ENCODE data around the gene FXR1.
A peak's percentile ranks its signal among the peaks of the same experiment; 100 is the strongest.
"Not testable (repeated sequence)": the region's sequence is repeated elsewhere in the genome, so short reads cannot be mapped to it uniquely, and the experiment has no call there.

Gene FXR1

DNA sequence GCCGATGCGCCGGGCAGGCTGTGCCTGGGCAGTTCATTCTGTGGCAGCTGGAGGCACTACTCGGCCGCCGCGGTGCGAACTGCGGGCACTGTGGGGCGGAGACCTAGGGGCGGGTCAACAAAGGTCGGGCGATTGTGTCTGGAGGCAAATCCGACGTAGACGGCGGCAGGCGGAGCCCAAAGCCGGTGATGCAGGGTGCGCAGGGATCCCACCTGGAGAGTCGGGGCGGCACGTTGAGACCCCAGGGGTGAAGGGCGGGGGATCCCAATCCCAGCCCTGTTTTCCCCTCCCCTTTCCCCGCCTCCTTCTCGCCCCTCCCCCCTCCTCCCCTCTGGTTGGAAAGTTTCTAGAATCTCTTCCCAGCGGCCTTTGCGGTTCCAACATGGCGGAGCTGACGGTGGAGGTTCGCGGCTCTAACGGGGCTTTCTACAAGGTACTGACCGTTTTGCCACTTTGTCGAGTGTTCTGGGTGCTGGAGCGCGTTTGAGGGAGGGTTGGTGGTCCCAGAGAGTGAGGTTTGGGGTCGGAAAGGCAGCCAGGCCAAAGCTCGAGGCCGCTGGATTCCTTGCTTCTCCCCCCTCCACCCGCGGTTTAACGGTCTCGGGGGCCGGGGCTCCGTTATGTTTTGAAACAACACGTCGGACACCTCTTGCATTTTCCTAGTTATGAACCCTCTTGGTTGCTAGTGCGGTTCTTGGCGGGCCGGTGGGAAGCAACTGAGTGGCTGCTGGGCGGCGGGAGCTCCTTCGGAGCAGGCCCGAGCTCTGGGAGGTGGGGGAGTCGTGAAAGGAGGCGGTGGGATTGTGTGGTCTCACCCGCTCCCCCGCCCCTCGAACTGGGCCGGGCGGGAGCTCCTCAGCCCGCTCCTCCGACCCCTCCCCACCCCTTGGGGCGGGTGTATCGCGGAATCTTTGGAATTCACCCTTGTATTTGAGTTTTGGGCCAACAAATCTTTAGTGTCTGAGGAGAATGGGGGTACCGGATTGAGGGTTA is at the start of gene FXR1:
Gene FXR1, plus strand, starts transcription at position 367 of the 993 bp plus-strand sequence. Its CDS starts 16 bp downstream, at position 383.
- TF ChIP-seq CTCF (IDR thresholded peaks at IDR 0.05; ENCODE audit: extremely low read depth, insufficient read depth, missing control alignments): peak; percentile 67
- peak; percentile 81 for DNase-seq (ENCODE audit: low spot score)
- in situ Hi-C loops (cut with MboI; ENCODE audit: low pct_unique_long_range_greater_than_20kb, low sequenced_read_pairs, unreplicated experiment): no loop called here

DNA sequence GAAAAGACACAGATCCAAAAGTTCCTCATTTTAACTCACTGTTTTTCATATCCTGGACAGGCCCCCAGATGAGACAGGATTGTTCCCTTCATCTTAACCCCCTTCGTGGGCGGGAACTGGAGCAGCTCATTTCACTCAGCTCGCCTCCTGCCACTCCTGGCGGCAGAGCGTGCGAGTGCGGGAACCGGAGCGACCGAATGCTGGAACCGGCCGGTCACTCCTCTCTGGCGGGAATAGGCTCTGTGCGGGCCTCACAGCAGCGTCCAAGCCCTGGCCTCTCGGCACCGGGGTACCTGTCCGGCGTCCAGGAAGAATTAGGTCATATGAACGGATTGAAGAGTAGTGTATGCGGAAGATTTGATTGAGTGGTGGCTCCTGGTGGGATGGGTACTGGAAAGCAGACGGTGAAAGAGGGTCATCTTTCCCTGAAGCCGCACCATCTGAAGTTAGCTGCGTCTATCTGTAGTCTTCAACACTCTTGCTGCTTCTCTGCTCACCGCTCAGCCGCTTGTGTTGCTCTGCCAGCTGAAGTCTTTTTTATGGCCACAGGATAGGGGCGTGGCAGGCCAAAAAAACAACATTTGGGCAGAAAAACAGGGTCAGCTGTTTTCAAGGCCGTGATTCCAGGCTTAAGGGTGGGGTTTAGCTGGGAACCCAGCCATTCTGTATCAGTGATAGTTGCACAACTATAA is 42.3 kb upstream of the FXR1 start:
- no peak for TF ChIP-seq CTCF (IDR thresholded peaks at IDR 0.05; ENCODE audit: extremely low read depth, insufficient read depth, missing control alignments)
- no peak for DNase-seq (ENCODE audit: low spot score)
- in situ Hi-C loops (cut with MboI; ENCODE audit: low pct_unique_long_range_greater_than_20kb, low sequenced_read_pairs, unreplicated experiment): no loop called here

GRCh38 chr3:180871901-180872300 is 40.6 kb upstream of the FXR1 start:
- no peak for TF ChIP-seq CTCF (IDR thresholded peaks at IDR 0.05; ENCODE audit: extremely low read depth, insufficient read depth, missing control alignments)
- in situ Hi-C loops (cut with MboI; ENCODE audit: low pct_unique_long_range_greater_than_20kb, low sequenced_read_pairs, unreplicated experiment): no loop called here
- no peak for DNase-seq (ENCODE audit: low spot score)

GRCh38 chr3:180872430-180872829 is 40.0 kb upstream of the FXR1 start:
- in situ Hi-C loops (cut with MboI; ENCODE audit: low pct_unique_long_range_greater_than_20kb, low sequenced_read_pairs, unreplicated experiment); DNase-seq (ENCODE audit: low spot score): not testable (repeated sequence)

DNA sequence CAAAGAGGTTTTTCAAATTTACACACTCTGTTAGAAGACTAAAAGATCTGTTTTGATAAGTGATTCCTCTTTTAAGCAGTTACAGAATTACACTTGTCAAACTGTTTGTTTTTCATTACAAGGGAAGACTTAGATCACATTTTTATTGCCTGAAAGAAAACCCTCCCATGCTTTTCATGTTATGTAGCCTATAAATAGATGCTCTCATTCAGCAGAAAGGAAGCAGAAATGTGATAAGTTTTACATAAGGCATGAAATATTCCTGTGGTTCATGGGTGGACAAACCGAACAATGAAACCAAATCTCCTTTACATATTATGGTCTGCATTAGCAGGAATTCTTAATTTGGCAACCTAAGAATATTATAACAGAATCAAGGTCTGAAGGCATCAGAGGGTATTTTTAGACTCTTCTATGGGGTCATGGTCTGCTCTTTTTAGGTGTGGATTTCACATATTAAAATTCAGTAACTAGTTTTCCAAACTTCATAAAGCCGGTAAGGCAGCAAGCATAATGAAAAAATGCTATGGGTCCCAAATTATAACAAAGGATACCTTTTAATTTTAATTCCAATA is 37.3 kb upstream of the FXR1 start:
- TF ChIP-seq CTCF (IDR thresholded peaks at IDR 0.05; ENCODE audit: extremely low read depth, insufficient read depth, missing control alignments): no peak
- in situ Hi-C loops (cut with MboI; ENCODE audit: low pct_unique_long_range_greater_than_20kb, low sequenced_read_pairs, unreplicated experiment): no loop called here
- DNase-seq (ENCODE audit: low spot score): no peak

DNA sequence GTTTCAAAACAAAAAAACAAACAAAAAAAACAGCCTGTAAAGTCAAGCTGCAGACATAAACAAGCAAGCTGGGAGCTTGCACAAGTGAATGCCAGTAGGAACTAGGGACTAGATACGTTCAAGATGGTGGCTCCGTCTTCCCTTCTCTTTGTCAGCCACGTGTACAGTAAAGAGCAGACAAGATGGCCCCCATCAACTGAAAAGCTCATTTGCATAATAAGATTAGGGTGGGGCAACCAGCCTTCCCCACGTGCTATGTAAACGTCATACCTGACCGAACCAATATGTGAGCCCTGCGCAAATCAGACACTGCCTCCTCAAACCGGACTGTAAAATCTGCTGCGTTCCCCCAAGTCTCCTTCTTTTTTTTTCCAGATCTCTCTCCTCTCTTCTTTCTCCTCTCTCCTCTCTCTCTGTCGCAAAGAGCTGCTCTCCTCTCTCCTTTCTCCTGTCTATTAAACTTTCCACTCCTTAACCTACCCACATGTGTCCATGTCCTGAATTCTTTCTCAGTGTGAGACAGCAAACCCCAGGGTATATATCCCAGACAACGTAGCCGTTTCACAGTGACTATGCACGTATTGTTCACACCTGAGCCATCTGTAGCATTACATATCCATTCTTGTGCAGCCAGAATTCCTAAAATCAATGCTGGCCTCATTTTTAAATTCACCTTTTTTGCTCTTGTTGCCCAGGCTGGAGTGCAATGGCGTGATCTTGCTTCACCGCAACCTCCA is 31.2 kb upstream of the FXR1 start:
- no peak for DNase-seq (ENCODE audit: low spot score)
- no peak for TF ChIP-seq CTCF (IDR thresholded peaks at IDR 0.05; ENCODE audit: extremely low read depth, insufficient read depth, missing control alignments)
- in situ Hi-C loops (cut with MboI; ENCODE audit: low pct_unique_long_range_greater_than_20kb, low sequenced_read_pairs, unreplicated experiment): no loop called here
